Activated CD8-positive, alpha-beta memory T cell treated with anti-CD3 and anti-CD28 coated beads, Interleukin-2, amount 50 U/mL, for 1 hour (primary cell): ENCODE measurements around the gene EXOSC10.
"Not testable (repeated sequence)": the region's sequence is repeated elsewhere in the genome, so short reads cannot be mapped to it uniquely, and the experiment has no call there.

Experiments
- DNase-seq: peaks from one replicate; pipeline ENCODE4 v3.0.0-alpha.2; 2020; ENCODE audit errors: extremely low read depth

The EXOSC10 gene

DNA sequence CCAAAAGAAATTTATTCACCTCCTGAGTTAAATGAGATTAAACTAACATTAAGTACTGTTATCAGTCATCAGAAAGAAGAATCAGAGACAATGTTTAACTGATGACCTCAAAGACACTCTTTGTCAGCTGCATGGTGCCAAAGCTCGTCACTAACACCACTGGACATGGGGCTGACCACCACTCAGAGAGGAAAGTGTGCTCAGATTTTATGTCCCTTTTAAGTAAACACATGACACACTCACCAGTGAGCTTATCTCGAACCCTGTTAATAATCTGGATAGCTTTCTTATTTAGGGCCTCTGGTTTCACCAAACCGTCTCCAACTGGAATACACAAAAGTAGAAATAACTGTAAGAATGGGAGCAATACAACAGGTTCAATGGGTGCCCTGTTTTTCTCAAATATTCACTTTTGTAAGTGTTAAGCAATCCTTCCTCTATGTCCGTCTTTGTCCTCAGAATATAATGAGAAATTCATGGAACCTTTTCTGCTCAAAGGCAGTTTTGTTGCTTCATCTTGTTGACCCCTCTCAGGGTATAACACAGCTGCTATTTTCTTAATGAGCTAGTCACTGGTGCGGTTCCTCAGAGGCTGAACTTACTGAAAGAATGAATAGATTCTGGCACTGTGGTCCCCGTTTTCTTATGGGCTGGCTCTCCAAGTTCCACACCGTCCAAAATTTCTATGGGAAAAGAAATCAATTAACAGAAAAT, 9.5 kb upstream of the EXOSC10 start:
- no peak for DNase-seq

DNA sequence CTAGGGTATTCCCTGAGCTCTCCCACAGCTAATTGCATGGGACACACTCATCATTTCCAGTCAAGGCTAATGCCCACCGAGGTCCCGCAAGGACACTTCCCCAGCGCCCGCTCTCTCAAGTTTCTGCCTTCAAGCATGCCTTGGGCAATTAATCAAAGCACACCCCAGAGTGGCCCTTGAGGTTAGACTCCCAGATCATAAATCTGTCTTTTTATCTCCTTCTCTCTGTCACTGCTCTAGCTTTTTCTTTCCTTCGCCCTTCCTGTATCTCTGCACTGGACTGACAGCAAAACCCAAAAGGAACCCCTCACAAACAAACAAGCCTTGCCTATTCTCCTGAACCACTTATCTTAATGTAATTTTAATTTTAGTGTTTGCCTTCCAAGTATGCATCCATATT, 7.9 kb upstream of the EXOSC10 start:
- DNase-seq, result no peak

DNA sequence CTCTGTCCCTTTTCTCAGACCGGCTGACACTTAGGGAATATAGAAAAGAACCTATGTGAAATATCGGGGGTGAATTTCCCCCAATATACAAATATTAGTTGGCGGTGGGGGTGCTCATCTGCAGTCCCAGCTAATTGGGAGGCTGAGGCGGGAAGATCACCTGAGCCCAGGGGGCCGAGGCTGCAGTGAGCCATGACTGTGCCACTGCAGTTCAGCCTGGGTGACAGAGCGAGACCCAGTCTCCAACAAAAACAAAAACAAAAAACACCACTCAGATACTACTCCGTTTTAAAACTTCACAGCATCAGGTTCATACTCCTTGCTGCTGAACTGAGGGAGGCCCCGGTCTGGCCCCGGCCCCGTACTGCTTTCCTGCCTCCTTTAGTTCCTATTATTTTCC, 5.9 kb upstream of the EXOSC10 start:
- DNase-seq, result no peak

DNA sequence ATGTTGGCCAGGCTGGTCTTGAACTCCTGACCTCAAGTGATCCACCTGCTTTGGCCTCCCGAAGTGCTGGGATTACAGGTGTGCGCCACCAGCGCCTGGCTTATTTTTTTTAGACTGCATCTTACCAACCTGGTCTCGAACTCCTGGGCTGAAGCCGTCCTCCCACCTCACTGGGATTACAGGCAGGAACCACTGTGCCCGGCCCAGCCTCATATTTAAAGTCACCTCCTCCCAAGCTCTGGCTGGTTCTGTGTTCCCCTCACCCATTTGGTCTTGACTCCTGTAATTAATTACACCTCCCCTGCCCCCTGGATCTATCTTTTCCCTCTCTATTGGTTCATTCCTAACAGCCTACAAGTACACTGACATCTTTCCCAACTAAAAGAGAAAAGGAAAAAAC, 1.7 kb upstream of the EXOSC10 start:
- DNase-seq, result no peak

DNA sequence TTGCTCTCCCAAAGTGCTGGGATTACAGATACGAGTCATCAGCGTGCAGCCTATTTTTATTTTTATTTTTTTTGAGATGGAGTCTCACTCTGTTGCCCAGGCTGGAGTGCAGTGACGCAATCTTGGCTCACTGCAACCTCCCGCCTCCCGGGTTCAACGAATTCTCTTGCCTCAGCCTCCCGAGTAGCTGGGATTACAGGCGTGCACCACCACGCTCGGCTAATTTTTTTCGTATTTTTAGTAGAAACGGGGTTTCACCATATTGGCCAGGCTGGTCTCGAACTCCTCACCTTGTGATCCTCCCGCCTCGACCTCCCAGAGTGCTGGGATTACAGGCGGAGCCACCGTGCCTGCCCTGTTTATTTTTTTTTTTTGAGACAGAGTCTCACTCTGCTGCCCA, 1.1 kb upstream of the EXOSC10 start:
- DNase-seq, result not testable (repeated sequence)

DNA sequence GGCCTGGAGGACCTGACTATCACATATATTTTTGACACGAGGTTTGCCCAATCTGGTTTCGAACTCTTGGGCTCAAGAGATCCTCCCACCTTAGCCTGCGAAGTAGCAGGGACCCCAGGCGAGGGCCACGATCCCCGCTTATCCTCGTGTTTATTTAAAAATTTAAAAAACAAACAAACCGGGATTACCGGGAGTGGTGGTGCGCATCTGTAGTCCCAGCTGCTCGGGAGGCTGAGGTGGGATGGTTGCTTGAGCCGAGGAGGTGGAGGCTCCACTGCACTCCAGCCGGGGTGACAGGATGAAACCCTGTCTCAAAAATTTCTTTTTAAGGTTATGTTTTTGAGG, 452 bp upstream of the EXOSC10 start:
- DNase-seq, result no peak

DNA sequence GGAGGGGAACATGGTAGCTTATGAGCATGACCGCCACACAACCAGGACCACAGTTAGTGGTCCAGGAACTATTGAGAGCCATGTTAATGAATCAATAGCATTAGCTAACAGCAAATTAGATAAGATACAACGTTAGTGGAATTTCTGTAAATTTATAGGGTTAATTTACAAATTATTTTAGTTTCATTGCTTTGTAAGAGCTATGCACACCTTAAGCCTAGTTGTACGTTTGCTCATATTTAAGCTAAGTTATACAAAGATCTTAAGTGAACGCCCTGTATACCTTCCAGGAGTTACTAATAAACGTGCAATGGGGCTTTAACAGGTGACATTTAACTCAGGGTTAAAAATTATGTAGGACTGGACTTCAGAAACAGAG, 749 bp downstream of the EXOSC10 start:
- DNase-seq, result no peak

DNA sequence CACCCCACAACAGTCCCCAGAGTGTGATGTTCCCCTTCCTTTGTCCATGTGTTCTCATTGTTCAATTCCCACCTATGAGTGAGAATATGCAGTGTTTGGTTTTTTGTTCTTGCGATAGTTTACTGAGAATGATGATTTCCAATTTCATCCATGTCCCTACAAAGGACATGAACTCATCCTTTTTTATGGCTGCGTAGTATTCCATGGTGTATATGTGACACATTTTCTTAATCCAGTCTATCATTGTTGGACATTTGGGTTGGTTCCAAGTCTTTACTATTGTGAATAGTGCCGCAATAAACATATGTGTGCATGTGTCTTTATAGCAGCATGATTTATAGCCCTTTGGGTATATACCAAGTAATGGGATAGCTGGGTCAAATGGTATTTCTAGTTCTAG, 15.9 kb downstream of the EXOSC10 start:
- DNase-seq, result not testable (repeated sequence)

DNA sequence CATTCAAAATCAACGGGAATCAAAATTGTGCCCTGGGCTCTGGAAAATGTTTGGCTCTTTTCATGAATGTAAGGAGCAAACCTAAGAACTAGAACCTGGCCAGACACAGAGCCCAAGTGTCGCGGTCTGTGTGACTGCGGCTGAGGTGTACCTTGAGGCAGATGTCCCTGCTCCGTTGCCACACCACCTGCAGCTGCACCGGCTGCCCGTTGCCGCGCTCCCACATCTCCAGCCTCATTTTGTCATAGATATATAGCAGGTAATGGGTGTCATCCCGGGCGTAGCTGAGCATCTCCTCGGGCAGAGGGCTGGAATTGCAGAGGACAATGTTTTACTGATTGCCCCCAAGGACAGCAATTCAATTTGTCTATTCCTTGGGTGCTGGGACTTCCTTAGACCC, 18.7 kb downstream of the EXOSC10 start:
- DNase-seq, result no peak

DNA sequence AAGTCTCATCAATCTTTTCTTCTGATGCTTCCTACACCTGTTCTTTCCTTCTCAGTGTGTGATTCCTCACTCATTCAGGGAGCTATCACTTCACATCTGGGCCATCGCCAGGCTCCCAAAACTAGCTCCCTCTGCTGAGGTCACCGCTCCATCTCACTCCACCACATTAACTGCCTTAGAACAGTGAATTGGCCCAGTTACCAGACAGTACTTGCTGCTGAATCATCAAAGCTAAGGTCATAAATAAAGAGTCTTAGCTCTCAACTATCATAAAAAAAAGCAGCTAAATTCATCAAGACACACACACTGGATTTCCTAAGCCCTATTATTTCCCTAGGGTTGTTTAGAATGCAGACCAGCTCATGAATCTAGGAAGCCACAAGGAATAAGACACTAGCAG, 21.0 kb downstream of the EXOSC10 start:
- DNase-seq, result no peak

DNA sequence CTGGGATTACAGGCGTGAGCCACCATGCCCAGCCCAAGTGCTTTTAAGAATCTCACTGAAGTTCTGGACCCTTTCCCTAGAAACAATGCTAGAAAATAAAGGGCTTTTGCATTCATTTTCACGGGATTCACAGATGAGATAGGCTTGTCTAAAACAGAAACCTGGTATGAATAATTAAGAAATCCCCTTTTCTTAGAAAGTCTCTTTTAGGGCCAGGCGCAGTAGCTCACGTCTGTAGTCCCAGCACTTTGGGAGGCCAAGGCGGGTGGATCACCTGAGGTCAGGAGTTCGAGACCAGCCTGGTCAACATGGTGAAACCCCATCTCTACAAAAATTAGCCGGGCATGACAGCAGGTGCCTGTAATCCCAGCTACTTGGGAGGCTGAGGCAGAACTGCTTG, 26.3 kb downstream of the EXOSC10 start:
- DNase-seq, result not testable (repeated sequence)

DNA sequence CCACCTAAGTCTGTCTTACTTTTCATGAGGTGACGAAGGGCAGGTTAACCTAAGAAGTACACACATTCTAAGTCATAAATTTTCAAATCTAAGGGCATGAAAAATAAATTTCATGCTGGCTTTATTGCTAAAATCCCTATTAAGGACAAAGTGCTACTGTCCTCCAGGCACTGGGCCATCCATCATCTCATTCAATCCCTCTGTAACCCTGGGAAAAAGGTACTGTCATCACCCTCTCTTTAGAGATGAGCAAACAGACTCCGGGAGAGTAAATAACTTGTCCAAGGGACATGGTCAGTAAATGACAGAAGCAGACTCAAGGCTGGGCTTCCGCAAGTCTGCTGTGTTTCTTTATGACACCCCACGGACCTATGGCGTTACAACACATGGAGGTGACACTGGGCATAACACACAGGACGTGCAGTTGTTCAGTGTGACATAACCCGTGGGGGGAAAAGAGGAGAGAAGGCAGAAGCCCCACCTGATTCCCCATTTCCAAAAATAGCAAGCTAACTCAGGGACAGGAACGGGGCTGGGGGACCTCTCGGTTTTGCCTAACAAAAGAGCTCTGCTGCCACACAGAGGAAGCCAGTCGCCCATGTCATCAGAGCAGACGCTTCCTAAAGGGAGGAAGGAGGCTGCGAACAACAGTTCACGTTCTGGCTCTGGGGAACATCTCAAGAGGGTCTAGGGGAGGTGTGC, 27.3 kb downstream of the EXOSC10 start:
- no peak for DNase-seq

DNA sequence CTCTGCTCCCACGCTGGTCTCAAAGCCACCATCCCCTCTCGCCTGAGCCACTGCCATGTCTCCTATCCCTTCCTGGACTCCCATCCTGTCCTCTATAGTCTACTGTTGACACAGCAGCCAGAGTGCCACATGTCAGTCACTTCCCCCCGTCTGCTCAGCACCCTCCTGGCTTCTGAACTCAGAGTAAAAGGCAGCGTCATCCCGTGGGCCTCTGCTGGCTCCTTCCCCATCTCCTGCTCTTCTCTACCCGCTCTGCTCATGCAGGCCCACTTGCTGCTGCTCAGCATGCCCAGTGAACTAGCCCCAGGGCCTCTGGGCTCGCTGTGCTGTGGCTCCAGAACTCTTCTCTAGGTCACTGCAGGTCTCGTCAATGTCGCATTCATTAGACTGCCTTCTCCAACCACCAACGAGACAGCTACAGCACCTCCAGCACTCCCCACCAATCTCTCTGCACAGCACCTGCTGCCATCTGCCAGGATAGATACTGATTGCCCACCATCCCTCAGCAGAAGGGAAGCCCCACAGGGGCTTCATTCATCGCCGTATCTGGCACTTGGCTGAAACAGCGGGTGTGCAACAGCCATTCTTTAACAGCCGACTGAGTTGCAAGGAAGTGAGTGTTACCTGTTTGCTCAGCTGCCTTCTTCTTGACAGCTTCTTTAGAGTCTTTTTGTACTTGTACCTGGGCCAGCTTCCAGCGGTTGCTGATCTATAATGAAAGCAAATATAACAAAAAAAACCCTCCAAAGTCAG, 28.0 kb downstream of the EXOSC10 start:
- no peak for DNase-seq

DNA sequence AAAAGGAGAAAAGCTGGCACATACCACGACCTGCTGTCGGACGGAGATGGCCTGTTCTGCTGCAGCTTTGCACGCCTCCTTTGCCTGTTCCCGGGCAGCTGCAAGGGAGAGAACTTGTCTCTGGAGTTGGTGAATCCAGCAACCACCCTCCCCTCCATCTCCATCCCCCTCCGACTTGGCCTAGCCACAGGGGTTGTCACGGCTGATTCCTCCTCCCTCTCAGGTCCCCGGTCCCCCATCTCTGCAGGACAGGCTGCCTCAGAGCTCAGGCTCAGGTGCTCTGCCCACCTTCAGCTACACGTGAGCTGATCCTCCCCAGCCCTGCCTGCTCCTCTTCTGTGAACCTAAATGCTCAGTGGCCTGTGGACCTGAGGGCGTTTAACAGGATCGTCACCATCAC, 28.8 kb downstream of the EXOSC10 start:
- DNase-seq, result no peak

DNA sequence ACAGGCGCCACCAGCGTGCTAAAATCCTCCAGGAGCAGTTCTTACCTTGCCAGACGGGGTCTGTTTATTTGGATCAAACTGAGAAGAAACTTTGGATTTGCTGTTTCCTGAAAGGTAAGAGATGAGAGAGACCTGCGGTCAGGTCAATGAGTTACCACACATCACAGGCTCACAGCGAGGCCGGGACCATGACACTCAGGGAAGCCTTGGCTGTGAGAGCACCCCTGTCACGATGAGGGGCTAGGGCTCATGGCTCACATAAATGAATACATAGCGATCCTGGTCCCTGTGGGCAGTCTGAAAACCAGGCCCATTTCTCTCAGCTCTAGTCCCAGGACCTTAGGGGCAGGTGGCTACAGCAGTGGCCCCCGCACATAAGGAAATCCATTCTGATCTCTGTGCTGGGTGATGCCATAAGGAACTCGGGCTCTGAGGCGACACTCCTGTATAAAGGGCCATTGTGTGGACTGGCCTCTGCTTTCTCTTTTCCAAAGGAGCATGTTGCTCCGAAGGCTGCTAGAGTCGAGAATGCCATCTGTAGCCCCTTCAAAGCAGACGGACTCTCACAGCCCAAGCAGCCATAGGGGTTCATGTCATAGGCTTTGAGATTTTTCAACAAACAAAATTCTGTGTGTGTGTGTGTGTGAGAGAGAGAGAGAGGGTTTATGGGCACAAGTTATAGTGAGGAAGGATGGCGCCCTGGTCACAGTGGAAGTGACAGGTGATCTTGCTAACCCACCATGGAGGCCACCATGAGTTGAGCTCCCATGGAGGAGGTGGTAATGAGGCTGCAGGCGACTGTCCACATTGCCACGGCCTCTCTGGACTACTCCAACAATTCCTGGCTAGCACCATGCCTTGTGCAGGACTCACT, 30.8 kb downstream of the EXOSC10 start:
- DNase-seq, result no peak

DNA sequence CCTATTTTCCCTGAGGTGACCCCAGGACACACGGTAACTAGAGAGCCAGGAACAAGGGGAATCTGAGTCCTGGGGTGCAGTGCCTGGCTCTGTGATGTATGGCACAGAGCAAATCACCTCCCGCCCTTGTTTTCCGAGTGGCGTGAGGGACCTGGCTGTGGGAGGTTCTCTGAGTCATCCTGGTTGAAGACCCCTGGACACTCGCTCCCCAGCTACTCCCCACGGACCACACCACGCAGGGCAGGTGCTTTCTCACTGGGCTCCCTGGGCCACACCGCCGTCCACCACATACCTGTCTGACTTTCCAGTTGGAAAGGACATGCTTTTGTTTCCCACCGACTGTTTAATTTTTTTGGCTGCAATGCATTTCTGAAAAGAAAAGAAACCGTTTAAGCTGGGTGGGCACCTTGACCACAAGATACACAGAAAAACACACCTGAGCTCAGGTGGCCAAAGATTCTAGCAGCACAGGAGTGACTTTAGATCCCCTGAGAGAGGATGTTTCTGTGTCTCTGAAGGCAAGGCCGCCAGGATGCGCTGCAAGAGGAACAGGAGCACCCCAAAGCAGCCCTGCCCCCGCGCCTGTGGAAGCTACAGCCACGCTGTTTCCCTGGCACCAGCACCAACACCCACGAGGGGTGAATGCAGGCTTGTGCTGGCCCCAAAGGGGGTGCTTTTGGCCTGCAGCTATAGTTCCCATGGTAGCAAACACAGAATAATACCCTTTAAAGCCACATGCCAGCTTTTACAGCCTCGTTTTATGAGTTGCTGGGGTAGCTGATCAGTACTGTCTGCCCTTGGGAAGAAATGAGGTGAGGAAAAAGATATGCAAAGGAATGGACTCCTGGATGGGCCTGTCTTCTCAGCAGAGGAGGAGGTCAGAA, 31.7 kb downstream of the EXOSC10 start:
- DNase-seq, result no peak

DNA sequence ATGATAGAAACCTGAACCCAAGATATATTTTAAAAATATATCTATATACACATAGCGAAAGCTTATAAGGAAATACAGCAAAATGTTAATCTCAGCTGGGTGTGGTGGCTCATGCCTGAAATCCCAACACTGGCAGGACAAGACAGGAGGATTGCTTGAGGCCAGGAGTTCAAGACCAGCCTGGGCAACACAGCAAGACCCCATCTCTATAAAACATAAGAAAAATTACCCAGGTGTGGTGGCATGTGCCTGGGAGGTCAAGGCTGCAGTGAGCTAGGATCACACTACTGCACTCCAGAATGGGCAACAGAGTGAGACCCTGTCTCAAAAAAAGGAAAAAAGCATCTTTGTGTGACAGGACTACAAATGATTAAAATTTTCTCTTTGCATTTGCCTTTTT, 33.9 kb downstream of the EXOSC10 start:
- no peak for DNase-seq

DNA sequence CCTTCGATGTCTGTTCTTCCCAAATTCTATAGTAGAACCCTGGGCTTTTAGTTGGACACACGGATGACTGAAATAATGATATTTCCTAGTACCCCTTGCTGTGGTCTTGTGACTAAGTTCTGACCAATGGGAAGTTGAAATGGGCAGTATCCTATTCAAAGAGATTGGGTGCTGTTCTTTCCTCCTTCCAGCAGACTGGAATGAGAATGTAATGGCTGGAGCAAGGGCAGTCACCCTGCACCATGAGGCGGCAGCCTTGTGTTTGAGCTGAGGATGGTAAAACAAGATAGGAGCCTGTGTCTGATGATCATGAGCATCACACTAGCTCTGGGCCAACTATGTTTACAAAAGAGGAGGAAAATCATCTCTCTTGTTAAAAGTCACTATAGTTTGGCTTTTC, 34.7 kb downstream of the EXOSC10 start:
- no peak for DNase-seq

DNA sequence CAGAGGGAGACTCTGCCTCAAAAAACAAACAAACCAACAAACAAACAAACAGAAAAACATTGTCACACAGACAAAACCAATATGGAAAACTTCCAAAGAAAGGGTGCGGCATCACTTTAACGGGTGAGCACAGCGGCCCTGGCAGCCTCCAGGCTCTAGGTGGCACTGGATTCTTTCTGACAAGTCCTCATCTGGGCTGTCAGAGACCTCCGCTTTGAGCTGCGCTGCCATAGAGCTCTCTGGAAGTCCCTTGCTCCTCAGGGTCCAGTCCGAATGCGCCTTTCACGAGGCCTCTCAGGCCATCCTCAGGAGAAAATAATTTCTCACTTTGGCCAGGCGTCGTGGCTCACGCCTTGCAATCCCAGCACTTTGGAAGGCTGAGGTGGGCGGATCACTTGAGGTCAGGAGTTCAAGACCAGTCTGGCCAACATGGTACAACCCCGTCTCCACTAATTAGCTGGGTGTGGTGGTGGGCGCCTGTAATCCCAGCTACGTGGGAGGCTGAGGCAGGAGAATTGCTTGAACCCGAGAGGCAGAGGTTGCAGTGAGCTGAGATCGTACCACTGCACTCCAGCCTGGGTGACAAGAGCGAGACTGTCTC, 35.6 kb downstream of the EXOSC10 start:
- DNase-seq, result not testable (repeated sequence)

DNA sequence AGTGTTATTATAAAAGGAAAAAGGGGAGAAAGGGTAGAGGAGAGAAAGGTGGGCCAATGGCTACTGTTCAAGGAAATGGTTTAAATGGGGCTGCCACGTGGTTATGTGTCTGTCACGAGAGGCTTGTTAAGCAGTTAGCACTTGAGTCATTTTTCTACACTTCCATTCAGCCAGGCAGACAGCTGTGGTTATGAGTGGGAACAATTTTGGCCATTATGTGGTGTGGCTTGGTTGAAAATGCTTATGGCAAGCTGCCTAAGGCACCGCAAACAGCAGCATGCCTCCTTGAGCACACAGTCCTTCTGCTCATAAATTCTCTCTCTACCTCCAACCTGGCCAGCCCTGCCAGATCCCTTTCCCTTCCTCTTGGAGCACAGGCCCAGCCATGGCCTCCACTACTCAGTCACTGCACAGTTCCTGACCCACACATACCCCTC, 36.7 kb downstream of the EXOSC10 start:
- no peak for DNase-seq
